HG03354 (cell line): ENCODE measurements around the gene MBD5.

Experiments used
- ATAC-seq: cut with Tn5 transposase; IDR thresholded peaks from one replicate; pipeline ENCODE4 v1.9.1; 2021; ENCODE audit warnings: mild to moderate bottlenecking; ENCODE audit not compliant: unreplicated experiment, poor library complexity, severe bottlenecking

MBD5 gene

DNA sequence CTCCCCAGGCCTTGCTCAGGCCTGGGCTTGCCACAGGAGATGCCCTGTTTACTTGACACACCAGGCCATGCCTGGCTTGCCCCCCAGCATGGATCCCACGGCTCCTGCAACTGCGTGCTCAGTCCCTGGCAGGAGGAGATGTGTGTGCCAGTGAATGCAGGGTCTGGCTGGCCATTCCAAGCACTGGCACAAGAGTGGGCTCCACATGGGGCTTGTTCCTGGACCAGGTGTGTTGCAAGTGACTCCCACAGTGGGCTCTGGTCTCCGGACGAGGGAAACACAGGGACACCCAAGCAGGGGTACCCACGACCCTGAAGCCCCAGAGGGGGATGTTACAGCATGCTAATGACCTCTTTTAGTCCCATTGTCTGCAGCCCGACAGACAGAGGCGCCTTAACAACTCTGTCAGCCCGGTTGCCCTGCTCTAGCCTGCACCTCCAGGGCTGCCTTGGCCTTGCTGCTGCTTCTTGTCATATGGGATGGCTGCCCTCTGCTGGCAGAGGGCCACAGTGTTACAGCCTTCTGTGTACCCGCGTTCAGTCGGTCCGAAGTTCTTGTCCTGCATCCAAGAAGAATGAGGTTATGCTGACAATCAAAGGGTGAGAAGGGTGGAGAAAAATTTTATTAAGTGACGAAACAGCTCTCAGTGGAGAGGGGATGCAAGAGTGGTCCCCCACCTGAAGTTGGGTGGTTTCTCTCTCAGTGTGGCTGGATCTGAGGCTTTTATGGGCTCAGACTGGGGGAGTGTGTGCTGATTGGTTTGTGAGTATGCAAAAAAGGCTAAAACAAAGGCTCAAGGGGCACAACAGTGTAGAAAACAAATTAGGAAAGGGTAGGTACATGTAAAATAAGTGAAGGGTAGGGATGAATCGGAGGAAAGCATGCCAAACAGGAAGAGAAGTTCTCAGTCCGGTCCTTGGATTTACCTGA, 180.4 kb downstream of the MBD5 start:
- no peak for ATAC-seq

- ATAC-seq = no peak
These were observed 181.3 kb downstream of the MBD5 start for GRCh38 chr2:148202237-148202636.

GRCh38 chr2:148207111-148207510, 186.2 kb downstream of the MBD5 start:
- ATAC-seq = no peak

- ATAC-seq = no peak
These were observed 188.7 kb downstream of the MBD5 start for GRCh38 chr2:148209603-148210002.

GRCh38 chr2:148218326-148219075, 197.6 kb downstream of the MBD5 start:
- no peak for ATAC-seq

DNA sequence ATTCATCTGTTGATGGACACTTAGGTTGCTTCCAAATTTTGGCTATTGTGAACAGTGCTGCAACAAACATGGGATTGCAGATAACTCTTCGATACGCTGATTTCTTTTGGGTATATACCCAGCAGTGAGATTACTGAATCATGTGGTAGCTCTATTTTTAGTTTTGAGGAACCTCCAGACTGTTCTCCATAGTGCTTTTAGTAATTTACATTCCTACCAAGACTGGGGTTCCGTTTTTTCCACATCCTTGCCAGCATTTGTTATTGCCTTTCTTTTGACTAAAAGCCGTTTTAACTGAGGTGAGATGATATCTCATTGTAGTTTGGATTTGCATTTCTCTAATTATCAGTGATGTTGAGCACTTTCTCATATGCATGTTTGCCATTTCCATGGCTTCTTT, 200.3 kb downstream of the MBD5 start:
- ATAC-seq = no peak

GRCh38 chr2:148221926-148222325, 201.0 kb downstream of the MBD5 start:
- ATAC-seq = no peak

GRCh38 chr2:148231858-148232257, 211.0 kb downstream of the MBD5 start:
- ATAC-seq = no peak

DNA sequence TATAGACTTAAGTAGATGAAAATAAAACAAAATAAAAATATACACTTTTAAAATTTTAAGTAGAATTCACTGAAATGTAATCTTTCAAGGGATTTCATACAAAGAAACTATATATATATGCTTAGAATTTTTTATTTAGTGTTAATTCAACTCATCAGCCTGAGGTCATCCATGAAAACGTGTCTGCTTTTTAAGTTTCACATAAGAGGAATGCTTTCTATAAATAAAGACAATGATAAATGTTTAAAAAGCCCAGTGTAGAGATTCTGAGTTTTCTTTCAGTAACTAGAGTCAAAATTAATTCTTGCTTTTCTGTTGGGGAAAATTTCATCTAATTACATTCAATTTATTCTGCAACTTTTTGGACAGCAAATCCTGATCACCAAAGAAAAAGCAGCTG, 213.3 kb downstream of the MBD5 start:
- ATAC-seq = no peak

DNA sequence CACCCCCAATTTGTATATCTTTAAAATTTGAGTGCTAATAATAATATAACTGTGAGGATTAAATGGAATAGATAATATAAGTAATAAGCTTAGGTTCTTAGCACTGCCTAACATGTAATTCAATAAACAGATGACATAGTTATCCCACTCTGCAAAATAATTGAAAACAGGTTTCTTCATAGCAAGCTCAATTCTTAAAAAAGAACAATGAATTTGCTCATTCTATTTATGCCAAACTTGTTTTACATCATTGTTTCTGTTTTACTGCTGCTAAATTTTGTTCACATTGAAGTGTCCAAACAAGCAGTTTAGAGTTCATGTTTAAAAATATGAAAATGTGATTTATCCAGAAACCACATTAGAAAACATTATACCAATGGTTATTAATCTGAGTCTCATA, 217.0 kb downstream of the MBD5 start:
- no peak for ATAC-seq

- ATAC-seq = no peak
These were observed 217.7 kb downstream of the MBD5 start for GRCh38 chr2:148238561-148238960.

GRCh38 chr2:148240838-148241237, 219.9 kb downstream of the MBD5 start:
- ATAC-seq = no peak

DNA sequence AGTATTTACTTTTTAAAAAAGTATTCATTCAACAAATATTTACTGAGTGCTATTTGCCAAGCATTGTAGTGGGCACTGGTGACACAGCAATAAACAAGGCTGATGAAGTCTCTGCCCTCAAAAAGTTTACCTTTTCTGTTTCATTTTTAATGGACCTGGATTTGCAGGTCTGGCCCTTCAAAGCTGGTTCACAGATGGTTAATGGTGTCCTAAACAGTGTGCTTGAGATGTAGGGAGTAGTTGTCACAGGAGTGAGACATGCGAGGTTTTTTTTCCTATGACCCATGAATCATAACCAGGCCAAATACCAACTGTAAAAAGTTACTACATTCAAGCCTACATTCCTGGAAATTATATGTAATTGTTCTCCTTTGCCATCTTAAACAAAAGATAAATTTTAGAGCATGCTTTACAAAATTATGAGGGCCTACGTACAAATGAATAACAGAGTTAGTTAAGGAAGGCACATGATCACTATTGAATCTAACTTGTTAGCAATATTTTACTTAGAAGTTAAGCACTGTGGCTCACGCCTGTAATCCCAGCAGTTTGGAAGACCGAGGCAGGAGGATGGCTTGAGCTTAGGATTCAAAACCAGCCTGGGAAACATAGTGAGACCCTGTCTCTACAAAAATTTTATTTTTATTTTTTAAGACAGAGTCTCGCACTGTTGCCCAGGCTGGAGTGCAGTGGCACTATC, 223.9 kb downstream of the MBD5 start:
- no peak for ATAC-seq

- no peak for ATAC-seq
These were observed 231.1 kb downstream of the MBD5 start for GRCh38 chr2:148251993-148252392.

GRCh38 chr2:148252646-148253045, 231.8 kb downstream of the MBD5 start:
- no peak for ATAC-seq

DNA sequence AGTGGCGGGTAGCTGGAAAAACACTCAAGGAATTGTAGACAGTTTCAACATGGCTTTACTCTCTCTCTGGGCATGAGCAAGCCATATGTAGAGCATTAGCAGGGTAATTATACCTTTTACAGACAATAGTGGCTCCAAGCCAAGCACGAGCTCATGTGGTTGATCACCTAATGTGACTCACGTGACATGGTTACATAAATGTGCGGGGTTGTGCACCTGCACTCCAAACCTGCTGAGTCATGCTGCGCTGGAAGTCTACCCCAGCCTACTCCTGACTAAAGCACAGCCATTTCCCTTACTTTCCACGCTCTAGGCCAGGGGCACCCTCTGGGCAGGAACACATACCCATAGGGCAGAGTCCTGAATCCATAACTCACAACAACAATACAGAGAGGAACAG, 232.8 kb downstream of the MBD5 start:
- no peak for ATAC-seq

- no peak for ATAC-seq
These were observed 235.0 kb downstream of the MBD5 start for GRCh38 chr2:148255929-148256328.

DNA sequence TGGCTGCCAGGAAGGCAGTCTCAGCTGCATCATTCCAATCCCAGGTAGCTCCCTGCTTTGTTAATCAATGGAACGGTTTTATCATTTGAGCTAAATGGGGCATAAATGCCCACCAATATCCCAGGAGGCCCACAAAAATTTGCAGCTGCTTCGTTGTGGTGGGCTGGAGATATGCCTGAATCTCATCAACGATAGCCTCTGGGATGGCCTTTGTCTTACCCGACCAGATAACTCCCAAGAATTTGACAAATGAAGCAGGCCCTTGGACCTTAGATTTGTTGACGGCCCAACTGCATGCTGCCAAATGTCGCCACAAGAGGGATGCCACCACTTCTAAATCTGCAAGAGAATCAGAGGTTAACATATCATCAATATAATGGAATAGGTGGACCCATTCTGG, 236.4 kb downstream of the MBD5 start:
- no peak for ATAC-seq

DNA sequence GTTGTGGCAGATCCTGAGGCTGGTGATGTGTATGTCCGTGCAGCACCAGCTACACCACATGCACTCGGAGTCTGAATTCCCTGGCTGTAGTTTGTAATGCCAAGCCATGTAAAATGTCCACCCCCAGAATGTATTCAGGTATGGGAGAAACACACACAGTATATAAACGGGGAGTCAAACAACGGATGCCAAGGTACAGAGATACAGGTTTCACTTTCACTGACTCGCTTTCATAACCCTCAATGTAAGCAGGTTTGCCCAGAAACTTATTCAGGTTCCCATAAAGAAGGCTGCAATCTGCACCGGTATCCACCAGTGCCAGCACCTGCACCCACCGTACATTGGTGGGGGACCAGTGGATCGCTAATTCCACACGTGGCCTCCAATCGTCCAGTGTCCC, 237.2 kb downstream of the MBD5 start:
- ATAC-seq = no peak

- ATAC-seq = no peak
These were observed 238.8 kb downstream of the MBD5 start for GRCh38 chr2:148259674-148260073.
